Measurements from ENCODE around the gene YWHAH. TPM values are rescaled to one million over a fixed set of nuclear protein-coding genes. Genes with fewer than 3 reads are reported as not detected.

Gene YWHAH
- total RNA-seq, 2 donors from 2014 or later, result 47.9 to 92.0 TPM

DNA sequence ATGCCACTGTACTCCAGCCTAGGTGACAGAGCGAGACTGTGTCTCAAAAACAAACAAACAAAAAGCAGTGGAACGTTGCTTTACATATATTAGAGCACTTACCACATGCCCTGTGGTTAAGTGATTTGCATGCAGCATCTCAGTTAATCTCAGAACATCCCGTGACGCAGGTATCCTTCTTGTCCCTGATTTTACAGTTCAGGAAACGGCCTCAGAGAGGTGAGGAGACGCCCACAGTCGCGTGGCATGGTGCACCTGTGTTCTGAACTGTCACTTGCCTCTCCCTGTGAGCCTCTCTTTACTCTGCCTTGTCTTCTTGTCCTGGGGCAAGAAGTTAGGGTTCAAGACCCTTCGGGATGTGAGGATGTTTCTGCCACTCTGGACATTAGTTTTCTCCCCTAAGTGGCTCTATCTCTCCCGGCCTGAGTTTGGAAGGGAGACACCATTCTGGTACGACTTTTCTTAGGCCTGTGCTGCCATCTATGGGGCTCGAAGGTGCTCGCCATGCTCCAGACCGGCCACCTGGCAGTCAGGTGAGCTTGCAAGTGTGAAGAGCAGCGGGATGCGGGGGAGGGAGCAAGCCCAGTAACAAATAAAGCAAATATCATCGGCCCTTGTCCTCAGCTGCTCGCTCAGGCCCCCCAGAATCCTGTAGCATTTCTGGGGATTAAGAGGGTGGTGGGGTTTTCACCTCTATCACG, 25.6 kb downstream of the YWHAH start:
- Histone ChIP-seq H3K27ac (no peak overlapping the region), H3K9me3 (no peaks in the 10 kb centered on the region), H3K4me1 (peaks cover 0 to 12% of the 10 kb centered on the region in 2 donors), H3K36me3 (no peaks in the 10 kb centered on the region), H3K27me3 (no peaks in the 10 kb centered on the region), H3K4me3 (peak overlapping the region in 1 of 2 donors; percentile 51)
- peak; percentile 64 for DNase-seq (ENCODE audit: low spot score)
- TF ChIP-seq, protein P1, sequence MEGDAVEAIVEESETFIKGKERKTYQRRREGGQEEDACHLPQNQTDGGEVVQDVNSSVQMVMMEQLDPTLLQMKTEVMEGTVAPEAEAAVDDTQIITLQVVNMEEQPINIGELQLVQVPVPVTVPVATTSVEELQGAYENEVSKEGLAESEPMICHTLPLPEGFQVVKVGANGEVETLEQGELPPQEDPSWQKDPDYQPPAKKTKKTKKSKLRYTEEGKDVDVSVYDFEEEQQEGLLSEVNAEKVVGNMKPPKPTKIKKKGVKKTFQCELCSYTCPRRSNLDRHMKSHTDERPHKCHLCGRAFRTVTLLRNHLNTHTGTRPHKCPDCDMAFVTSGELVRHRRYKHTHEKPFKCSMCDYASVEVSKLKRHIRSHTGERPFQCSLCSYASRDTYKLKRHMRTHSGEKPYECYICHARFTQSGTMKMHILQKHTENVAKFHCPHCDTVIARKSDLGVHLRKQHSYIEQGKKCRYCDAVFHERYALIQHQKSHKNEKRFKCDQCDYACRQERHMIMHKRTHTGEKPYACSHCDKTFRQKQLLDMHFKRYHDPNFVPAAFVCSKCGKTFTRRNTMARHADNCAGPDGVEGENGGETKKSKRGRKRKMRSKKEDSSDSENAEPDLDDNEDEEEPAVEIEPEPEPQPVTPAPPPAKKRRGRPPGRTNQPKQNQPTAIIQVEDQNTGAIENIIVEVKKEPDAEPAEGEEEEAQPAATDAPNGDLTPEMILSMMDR (IDR thresholded peaks at IDR 0.05), result no peak

- H3K4me3 ChIP-seq, result peak overlapping the region in 1 of 2 donors; percentile 51
- DNase-seq (ENCODE audit: low spot score), result peak; percentile 78
- H3K4me1 ChIP-seq, result peaks cover 0 to 12% of the 10 kb centered on the region in 2 donors
- no peaks in the 10 kb centered on the region for H3K36me3 ChIP-seq
- no peaks in the 10 kb centered on the region for H3K9me3 ChIP-seq
- H3K27ac ChIP-seq, result no peak overlapping the region
- TF ChIP-seq, protein P1 (IDR thresholded peaks at IDR 0.05), result peak; percentile 91 to 93
- H3K27me3 ChIP-seq, result no peaks in the 10 kb centered on the region
Measured at GRCh38 chr22:31970490-31971444, 26.4 kb downstream of the YWHAH start.

DNA sequence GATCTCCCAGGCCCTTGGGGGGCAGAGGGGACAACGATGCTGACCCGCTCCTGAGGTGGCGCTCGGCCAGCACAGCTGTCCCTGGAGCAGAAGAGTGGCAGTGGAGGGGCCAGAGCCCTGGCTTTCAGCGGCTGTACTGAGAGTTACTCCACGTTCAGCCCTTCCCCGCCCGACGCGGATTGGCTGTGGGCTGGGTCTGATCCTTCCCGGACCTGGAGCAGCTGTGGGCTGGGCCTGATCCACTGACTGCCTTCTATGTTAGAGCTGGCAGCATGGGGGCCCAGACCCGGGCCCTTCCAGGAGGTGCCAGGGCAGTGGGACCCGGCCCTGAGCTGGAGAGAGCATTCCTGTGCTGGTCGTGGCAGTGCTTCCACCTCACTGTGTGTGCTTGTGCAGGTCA, 27.8 kb downstream of the YWHAH start:
- peaks cover 0 to 12% of the 10 kb centered on the region in 2 donors for H3K4me1 ChIP-seq
- H3K36me3 ChIP-seq, result no peaks in the 10 kb centered on the region
- no peak overlapping the region for H3K27ac ChIP-seq
- no peak for DNase-seq (ENCODE audit: low spot score)
- H3K9me3 ChIP-seq, result no peaks in the 10 kb centered on the region
- no peaks in the 10 kb centered on the region for H3K27me3 ChIP-seq
- H3K4me3 ChIP-seq, result no peak overlapping the region
- TF ChIP-seq, protein P1 (IDR thresholded peaks at IDR 0.05), result no peak

DNA sequence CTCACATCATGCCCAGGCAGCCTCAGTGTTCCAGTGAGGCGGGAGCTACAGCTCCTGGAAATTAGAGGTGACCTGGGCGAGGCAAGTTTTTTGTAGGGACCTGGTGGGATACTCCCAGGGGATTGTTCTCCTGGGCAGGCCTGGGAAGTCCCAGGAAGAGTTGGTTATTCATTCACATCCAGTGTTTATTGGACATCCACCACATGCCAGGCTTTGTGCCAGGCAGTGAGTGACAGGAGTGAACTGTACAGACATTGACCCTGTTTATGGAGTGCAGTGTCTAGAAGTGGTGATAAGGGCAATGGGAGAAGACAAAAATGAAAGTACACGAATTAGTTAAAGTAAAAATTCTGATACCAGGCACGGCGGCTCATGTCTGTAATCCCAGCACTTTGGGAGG, 29.4 kb downstream of the YWHAH start:
- no peak for DNase-seq (ENCODE audit: low spot score)
- H3K27me3 ChIP-seq, result no peaks in the 10 kb centered on the region
- no peak overlapping the region for H3K27ac ChIP-seq
- no peaks in the 10 kb centered on the region for H3K9me3 ChIP-seq
- H3K36me3 ChIP-seq, result no peaks in the 10 kb centered on the region
- TF ChIP-seq, protein P1 (IDR thresholded peaks at IDR 0.05), result no peak
- H3K4me3 ChIP-seq, result no peak overlapping the region
- H3K4me1 ChIP-seq, result peaks cover 0 to 12% of the 10 kb centered on the region in 2 donors

DNA sequence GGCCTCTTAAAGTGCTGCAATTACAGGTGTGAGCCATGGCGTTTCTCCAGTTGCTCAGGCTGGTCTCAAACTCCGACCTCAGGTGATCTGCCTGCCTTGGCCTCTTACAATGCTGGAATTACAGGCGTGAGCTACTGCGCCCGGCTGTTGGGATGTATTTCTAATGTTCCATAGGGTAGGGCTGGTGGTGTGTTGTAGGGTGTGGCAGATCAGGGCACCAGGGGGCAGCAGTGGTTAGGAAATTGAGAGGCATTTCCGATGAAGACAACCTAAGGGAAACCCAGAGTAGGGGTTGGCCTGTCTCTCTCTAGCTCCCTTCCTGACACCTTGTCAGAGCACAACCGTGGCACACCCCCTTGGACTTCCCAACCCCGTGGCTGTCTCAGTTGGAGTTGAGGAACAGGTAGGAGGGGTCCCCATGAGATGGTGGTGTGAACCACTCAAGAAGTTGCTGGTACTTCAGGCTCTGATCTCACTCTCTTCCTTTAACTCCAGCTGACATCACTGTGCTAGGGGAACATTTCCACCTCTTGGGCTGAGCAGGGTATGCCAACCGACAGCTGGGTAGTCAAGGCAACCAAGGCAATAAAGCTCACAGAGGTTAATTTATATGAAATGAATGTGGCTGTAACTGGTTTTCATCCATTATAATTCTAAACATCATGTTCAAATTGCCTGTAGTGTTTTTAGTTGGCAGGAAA, 33.0 kb downstream of the YWHAH start:
- H3K27me3 ChIP-seq, result no peaks in the 10 kb centered on the region
- H3K4me1 ChIP-seq, result no peaks in the 10 kb centered on the region
- H3K27ac ChIP-seq, result no peak overlapping the region
- no peak overlapping the region for H3K4me3 ChIP-seq
- TF ChIP-seq, protein P1 (IDR thresholded peaks at IDR 0.05), result peak; percentile 61 to 79
- peak; percentile 77 for DNase-seq (ENCODE audit: low spot score)
- H3K36me3 ChIP-seq, result no peaks in the 10 kb centered on the region
- no peaks in the 10 kb centered on the region for H3K9me3 ChIP-seq
